GM12878 (cell line): ENCODE measurements around the gene PRCD. TPM values are rescaled to one million over a fixed set of nuclear protein-coding genes. Genes with fewer than 3 reads are reported as not detected.

Experiments
- ATAC-seq: fragments of 200-7000 bp; cut with Tn5 transposase; 3 replicates; pipeline ENCODE4 v1.9.1; 2020; ENCODE audit warnings: mild to moderate bottlenecking, moderate library complexity
- BruUV-seq: library from RNA; stranded (reverse); fragments of 400-500 nt; replicated peaks from 2 replicates; lab custom pipeline; 2021; lab: Mats Ljungman, UMichigan
- CTCF ChIA-PET: fragments of 300-600 bp; sonication (Branson Sonifier 250); formaldehyde crosslinking; extraction: SDS; loops from one replicate; lab custom pipeline; 2021; ENCODE audit warnings: inconsistent platforms; lab: Yijun Ruan, JAX
- POLR2A ChIA-PET: fragments of 350-600 bp; formaldehyde crosslinking; extraction: SDS; loops from one replicate; lab custom pipeline; 2021; ENCODE audit warnings: inconsistent platforms; lab: Charles Lee
- RAD21 ChIA-PET: fragments of 300-600 bp; sonication (Branson Sonifier 250); formaldehyde crosslinking; loops from one replicate; lab custom pipeline; 2023; ENCODE audit warnings: antibody characterized with exemption; ENCODE audit not compliant: unreplicated experiment; lab: Charles Lee
- SMC1A ChIA-PET: fragments of 300-600 bp; sonication (Branson Sonifier 250); formaldehyde crosslinking; loops from one replicate; lab custom pipeline; 2023; ENCODE audit not compliant: unreplicated experiment, uncharacterized antibody; lab: Charles Lee
- DNase-seq: peaks from one replicate; pipeline ENCODE4 v3.0.0-alpha.2; 2011; ENCODE audit warnings: low read depth, low spot score
- FAIRE-seq: peaks from 3 replicates; lab custom pipeline; 2011; peaks lifted over from hg19 to GRCh38; lab: Jason Lieb, UNC
- H2AFZ ChIP-seq: 2 replicates; pipeline ENCODE4 v1.6.0; 2011; ENCODE audit warnings: low read depth, low read length, control low read depth; ENCODE audit not compliant: control insufficient read depth
- H3K27ac ChIP-seq: 2 replicates; pipeline ENCODE4 v1.5.1; 2011; ENCODE audit warnings: control low read depth; ENCODE audit not compliant: control insufficient read depth, insufficient read depth
- H3K27me3 ChIP-seq, 2 experiments: replicated peaks in 1 of 2; 2 replicates each; pipeline versions ENCODE4 v1.6.0 to v1.6.1; 2011; ENCODE audit warnings: low read length in 1 of 2; ENCODE audit not compliant: control insufficient read depth in 2 of 2, insufficient read depth in 2 of 2
- H3K36me3 ChIP-seq, 2 experiments: 2 replicates each; pipeline ENCODE4 v1.5.1; 2011; ENCODE audit warnings: low read length in 1 of 2; ENCODE audit not compliant: control insufficient read depth in 2 of 2, insufficient read depth in 2 of 2
- H3K4me1 ChIP-seq: 2 replicates; pipeline ENCODE4 v1.6.1; 2011; ENCODE audit warnings: mild to moderate bottlenecking, low read length, moderate library complexity, mixed read lengths; ENCODE audit not compliant: control insufficient read depth, insufficient read depth
- H3K4me2 ChIP-seq: 2 replicates; pipeline ENCODE4 v1.6.0; 2011; ENCODE audit warnings: control low read depth; ENCODE audit not compliant: control insufficient read depth, insufficient read depth
- H3K4me3 ChIP-seq: fragments of 200-600 bp; sonication (generic); 2 replicates; pipeline ENCODE4 v1.5.1; 2016
- H3K79me2 ChIP-seq: 2 replicates; pipeline ENCODE4 v1.6.0; 2011; ENCODE audit warnings: low read length; ENCODE audit not compliant: control insufficient read depth, insufficient read depth
- H3K9ac ChIP-seq: 2 replicates; pipeline ENCODE4 v1.8.0; 2011; ENCODE audit warnings: low read length, control low read depth, mixed read lengths; ENCODE audit not compliant: control insufficient read depth, insufficient read depth
- H3K9me3 ChIP-seq: replicated peaks from 3 replicates; pipeline ENCODE4 v1.5.1; 2011; ENCODE audit warnings: mild to moderate bottlenecking, low read length; ENCODE audit not compliant: control insufficient read depth, insufficient read depth
- H4K20me1 ChIP-seq: 2 replicates; pipeline ENCODE4 v1.6.0; 2011; ENCODE audit not compliant: control insufficient read depth, insufficient read depth
- ATF7 ChIP-seq: fragments of 450-650 bp; IDR thresholded peaks from 2 replicates; pipeline ENCODE4 v1.6.1; 2016; ENCODE audit warnings: low read depth, mild to moderate bottlenecking
- BCL3 ChIP-seq: IDR thresholded peaks from 2 replicates; pipeline ENCODE4 v1.6.1; 2011; ENCODE audit warnings: borderline replicate concordance, low read depth, mild to moderate bottlenecking, moderate library complexity, low read length; ENCODE audit not compliant: insufficient read depth, poor library complexity, severe bottlenecking
- DPF2 ChIP-seq: fragments of 450-650 bp; IDR thresholded peaks from 2 replicates; pipeline ENCODE4 v1.6.1; 2017; ENCODE audit warnings: mild to moderate bottlenecking
- FOS ChIP-seq: IDR thresholded peaks from 3 replicates; pipeline ENCODE4 v1.6.1; 2011; ENCODE audit warnings: borderline replicate concordance; ENCODE audit not compliant: insufficient read length; ENCODE audit errors: extremely low read depth
- GATAD2B ChIP-seq: fragments of 450-650 bp; conservative IDR thresholded peaks from 2 replicates; pipeline ENCODE4 v1.6.1; 2017; ENCODE audit warnings: low read depth, mild to moderate bottlenecking, moderate library complexity
- MEF2A ChIP-seq: IDR thresholded peaks from 2 replicates; pipeline ENCODE4 v1.6.1; 2011; ENCODE audit warnings: low read depth, mild to moderate bottlenecking, low read length, moderate library complexity; ENCODE audit not compliant: insufficient read depth
- MTA2 ChIP-seq: fragments of 450-650 bp; IDR thresholded peaks from 2 replicates; pipeline ENCODE4 v1.6.1; 2016; ENCODE audit warnings: low read depth, mild to moderate bottlenecking, moderate library complexity
- PAX8 ChIP-seq: fragments of 450-650 bp; IDR thresholded peaks from 2 replicates; pipeline ENCODE4 v1.6.1; 2017; ENCODE audit warnings: mild to moderate bottlenecking, moderate library complexity
- REST ChIP-seq: IDR thresholded peaks from 2 replicates; pipeline ENCODE4 v1.6.1; 2012; ENCODE audit warnings: mild to moderate bottlenecking, low read depth, low read length
- WGBS: methylation state at CpG from one replicate; pipeline ENCODE4 v1.1.6; 2016; ENCODE audit warnings: low lambda C conversion rate; ENCODE audit not compliant: insufficient replicate concordance, insufficient coverage; ENCODE audit errors: missing lambda C conversion rate; 5-methylcytosine and 5-hydroxymethylcytosine counted together
- in situ Hi-C: fragments of 300-500 bp; cut with MboI; formaldehyde crosslinking; loops from 9 replicates; pipeline ENCODE4 v1.14.3; 2018; ENCODE audit warnings: mixed read lengths
- intact Hi-C: fragments of 100-400 bp; cut with micrococcal nuclease; formaldehyde crosslinking; loops from one replicate; pipeline ENCODE4 v1.14.2; 2022; ENCODE audit not compliant: unreplicated experiment
- polyA plus RNA-seq, 11 experiments: library from polyadenylated mRNA; depleted of rRNA in 4 of 11; unstranded in 6 of 11; stranded (reverse) in 5 of 11; fragments of >200 nt; fragmentation: Nextera tagmentation in 4 of 11; fragmentation: Illumina TruSeq in 1 of 11; extraction: Ambion mirVana in 4 of 11; extraction: Trizol in 1 of 11; gene quantifications; 1 replicate in 1 of 11; 2 replicates in 10 of 11; pipeline versions ENCODE4 v1.2.1 to v1.2.3, GENCODE V29; 2011 to 2016; ENCODE audit warnings: inconsistent platforms in 2 of 11, missing spikeins in 2 of 11, low read depth in 1 of 11
- total RNA-seq, 4 experiments: library from RNA; depleted of rRNA in 3 of 4; stranded (reverse); fragments of >200 nt in 3 of 4; fragmentation: Illumina TruSeq in 1 of 4; extraction: Trizol in 1 of 4; gene quantifications; 2 replicates each; pipeline versions ENCODE4 v1.2.1 to v1.2.3, GENCODE V29; 2013 to 2021

The PRCD gene
- total and polyA plus RNA-seq, 10 of the 15 experiments (the other 5 are each of a cell fraction or from before 2014, with no cell fraction given) = 0.18 to 0.95 (median 0.34) TPM; not detected in 4

GRCh38 chr17:76538281-76538931 is 1.4 kb upstream of the PRCD start:
- no peaks in the 10 kb centered on the region for H3K36me3 ChIP-seq
- H3K9me3 ChIP-seq = no peaks in the 10 kb centered on the region
- DNase-seq = no peak
- no peak for TF ChIP-seq PAX8
- TF ChIP-seq BCL3 = peak; percentile 22
- TF ChIP-seq, all 136 proteins: peak for 1
- H3K4me3 ChIP-seq = no peak overlapping the region
- ChIA-PET POLR2A (no interaction called here), CTCF (no interaction called here), SMC1A (no interaction called here), RAD21 (no interaction called here)
- FAIRE-seq (no peak), ATAC-seq (no peak)
- no TSS peak for BruUV-seq
- no peaks in the 10 kb centered on the region for H3K4me1 ChIP-seq
- H4K20me1 ChIP-seq = no peaks in the 10 kb centered on the region
- 26% methylated on average over 28 of the region's 37 CpGs for WGBS
- peaks cover 5 to 7% of the 10 kb centered on the region in 2 experiments for H3K27me3 ChIP-seq
- H2AFZ ChIP-seq = no peak overlapping the region
- H3K79me2 ChIP-seq = no peaks in the 10 kb centered on the region
- H3K4me2 ChIP-seq = no peak overlapping the region
- no peak overlapping the region for H3K9ac ChIP-seq
- in situ Hi-C loops (no loop called here), intact Hi-C loops (no loop called here)
- H3K27ac ChIP-seq = no peak overlapping the region

GRCh38 chr17:76538941-76539570 is 788 bp upstream of the PRCD start:
- CTCF ChIA-PET = interaction anchor here (1.6 kb wide), 1 partner anchor 11 kb away, joined by 6 read pairs; no protein-coding TSS in a partner anchor
- Histone ChIP-seq H3K27ac (no peak overlapping the region), H3K36me3 (no peaks in the 10 kb centered on the region), H3K4me1 (no peaks in the 10 kb centered on the region), H3K4me2 (no peak overlapping the region), H3K9me3 (no peaks in the 10 kb centered on the region), H4K20me1 (no peaks in the 10 kb centered on the region), H3K79me2 (no peaks in the 10 kb centered on the region), H3K4me3 (no peak overlapping the region), H3K9ac (no peak overlapping the region), H3K27me3 (peaks cover 5 to 9% of the 10 kb centered on the region in 2 experiments), H2AFZ (no peak overlapping the region)
- POLR2A ChIA-PET = no interaction called here
- SMC1A ChIA-PET = no interaction called here
- RAD21 ChIA-PET = no interaction called here
- FAIRE-seq (no peak), DNase-seq (no peak), ATAC-seq (no peak)
- 55% methylated on average over 9 of the region's 9 CpGs for WGBS
- in situ Hi-C loops (no loop called here), intact Hi-C loops (no loop called here)
- BruUV-seq = no TSS peak
- TF ChIP-seq REST (no peak), MEF2A (no peak), ATF7 (no peak), FOS (no peak), DPF2 (no peak), GATAD2B (no peak), MTA2 (no peak)
